Activated CD4-positive, alpha-beta T cell treated with anti-CD3 and anti-CD28 coated beads, Interleukin-2, amount 50 U/mL, for 24 hours (primary cell): Measurements from ENCODE around the gene SLC22A3.

ENCODE experiments used
- DNase-seq, 2 donors: peaks; one replicate each; pipeline ENCODE4 v3.0.0-alpha.2; 2020; ENCODE audit warnings: low read depth in 1 of 2, low spot score in 1 of 2

The SLC22A3 gene

GRCh38 chr6:160412993-160413392, 64.8 kb downstream of the SLC22A3 start:
- DNase-seq, result no peak

GRCh38 chr6:160417146-160417545, 69.0 kb downstream of the SLC22A3 start:
- DNase-seq, result no peak

GRCh38 chr6:160417550-160417949, 69.4 kb downstream of the SLC22A3 start:
- DNase-seq, result no peak

GRCh38 chr6:160418370-160418769, 70.2 kb downstream of the SLC22A3 start:
- no peak for DNase-seq

GRCh38 chr6:160419488-160419887, 71.3 kb downstream of the SLC22A3 start:
- DNase-seq, result no peak

- no peak for DNase-seq
These were observed 72.2 kb downstream of the SLC22A3 start for GRCh38 chr6:160420253-160420968.

GRCh38 chr6:160420969-160421556, 72.9 kb downstream of the SLC22A3 start:
- no peak for DNase-seq

GRCh38 chr6:160421854-160422253, 73.7 kb downstream of the SLC22A3 start:
- no peak for DNase-seq

GRCh38 chr6:160424256-160424655, 76.1 kb downstream of the SLC22A3 start:
- no peak for DNase-seq

- DNase-seq, result no peak
These were observed 78.0 kb downstream of the SLC22A3 start for GRCh38 chr6:160426136-160426535.

GRCh38 chr6:160427312-160428068, 79.3 kb downstream of the SLC22A3 start:
- DNase-seq, result no peak

GRCh38 chr6:160428069-160428430, 79.9 kb downstream of the SLC22A3 start:
- DNase-seq, result no peak

- DNase-seq, result no peak
These were observed 80.8 kb downstream of the SLC22A3 start for GRCh38 chr6:160428818-160429619.

GRCh38 chr6:160429620-160429895, 81.4 kb downstream of the SLC22A3 start:
- DNase-seq, result no peak

GRCh38 chr6:160430203-160430602, 82.0 kb downstream of the SLC22A3 start:
- DNase-seq, result no peak

- no peak for DNase-seq
These were observed 82.6 kb downstream of the SLC22A3 start for GRCh38 chr6:160430751-160431150.

GRCh38 chr6:160431226-160431625, 83.0 kb downstream of the SLC22A3 start:
- DNase-seq, result no peak

- no peak for DNase-seq
These were observed 83.7 kb downstream of the SLC22A3 start for GRCh38 chr6:160431791-160432404.

- DNase-seq, result no peak
These were observed 87.8 kb downstream of the SLC22A3 start for GRCh38 chr6:160435935-160436334.

- no peak for DNase-seq
These were observed 89.0 kb downstream of the SLC22A3 start for GRCh38 chr6:160437154-160437553.

GRCh38 chr6:160437775-160438174, 89.6 kb downstream of the SLC22A3 start:
- no peak for DNase-seq
